ENCODE data around the gene PTPRG.
A peak's percentile ranks its signal among the peaks of the same experiment; 100 is the strongest.

The PTPRG gene

GRCh38 chr3:62178032-62178431, 616.7 kb downstream of the PTPRG start:
- no peak for DNase-seq

GRCh38 chr3:62178739-62179600, 617.6 kb downstream of the PTPRG start:
- DNase-seq = no peak

- DNase-seq = no peak
Observed at GRCh38 chr3:62180514-62180913, 619.1 kb downstream of the PTPRG start.

GRCh38 chr3:62183087-62183486, 621.7 kb downstream of the PTPRG start:
- no peak for DNase-seq

- no peak for DNase-seq
Observed at GRCh38 chr3:62183969-62184368, 622.6 kb downstream of the PTPRG start.

GRCh38 chr3:62184559-62184958, 623.2 kb downstream of the PTPRG start:
- no peak for DNase-seq

GRCh38 chr3:62187022-62187431, 625.7 kb downstream of the PTPRG start:
- DNase-seq = peak; percentile 4

GRCh38 chr3:62188681-62189375, 627.5 kb downstream of the PTPRG start:
- peak; percentile 56 for DNase-seq

GRCh38 chr3:62189376-62189698, 628.0 kb downstream of the PTPRG start:
- DNase-seq = no peak

- DNase-seq = no peak
Observed at GRCh38 chr3:62192891-62193290, 631.5 kb downstream of the PTPRG start.

GRCh38 chr3:62193586-62194345, 632.4 kb downstream of the PTPRG start:
- DNase-seq = no peak

- DNase-seq = no peak
Observed at GRCh38 chr3:62197350-62198012, 636.1 kb downstream of the PTPRG start.

GRCh38 chr3:62199126-62199525, 637.8 kb downstream of the PTPRG start:
- DNase-seq = no peak

- peak; percentile 14 for DNase-seq
Observed at GRCh38 chr3:62201438-62202035, 640.2 kb downstream of the PTPRG start.

GRCh38 chr3:62203152-62203551, 641.8 kb downstream of the PTPRG start:
- no peak for DNase-seq

GRCh38 chr3:62203561-62203960, 642.2 kb downstream of the PTPRG start:
- DNase-seq = no peak

GRCh38 chr3:62207197-62207596, 645.8 kb downstream of the PTPRG start:
- no peak for DNase-seq

- no peak for DNase-seq
Observed at GRCh38 chr3:62208385-62208784, 647.0 kb downstream of the PTPRG start.

GRCh38 chr3:62209101-62209500, 647.7 kb downstream of the PTPRG start:
- DNase-seq = no peak

GRCh38 chr3:62210011-62210410, 648.6 kb downstream of the PTPRG start:
- DNase-seq = no peak

GRCh38 chr3:62211675-62212429, 650.5 kb downstream of the PTPRG start:
- DNase-seq = no peak

- no peak for DNase-seq
Observed at GRCh38 chr3:62214850-62215249, 653.5 kb downstream of the PTPRG start.

Data from hematopoietic multipotent progenitor cell treated with erythropoietin and hydrocortisone succinate and interleukin-3 and kit ligand, for 8 days (in vitro differentiated cells).